ENCODE data around the gene ADGRG3. TPM values are rescaled to one million over a fixed set of nuclear protein-coding genes. Genes with fewer than 3 reads are reported as not detected.

ADGRG3 gene
- total RNA-seq, 2 donors from 2014 or later, result 6.8 to 10.4 TPM

DNA sequence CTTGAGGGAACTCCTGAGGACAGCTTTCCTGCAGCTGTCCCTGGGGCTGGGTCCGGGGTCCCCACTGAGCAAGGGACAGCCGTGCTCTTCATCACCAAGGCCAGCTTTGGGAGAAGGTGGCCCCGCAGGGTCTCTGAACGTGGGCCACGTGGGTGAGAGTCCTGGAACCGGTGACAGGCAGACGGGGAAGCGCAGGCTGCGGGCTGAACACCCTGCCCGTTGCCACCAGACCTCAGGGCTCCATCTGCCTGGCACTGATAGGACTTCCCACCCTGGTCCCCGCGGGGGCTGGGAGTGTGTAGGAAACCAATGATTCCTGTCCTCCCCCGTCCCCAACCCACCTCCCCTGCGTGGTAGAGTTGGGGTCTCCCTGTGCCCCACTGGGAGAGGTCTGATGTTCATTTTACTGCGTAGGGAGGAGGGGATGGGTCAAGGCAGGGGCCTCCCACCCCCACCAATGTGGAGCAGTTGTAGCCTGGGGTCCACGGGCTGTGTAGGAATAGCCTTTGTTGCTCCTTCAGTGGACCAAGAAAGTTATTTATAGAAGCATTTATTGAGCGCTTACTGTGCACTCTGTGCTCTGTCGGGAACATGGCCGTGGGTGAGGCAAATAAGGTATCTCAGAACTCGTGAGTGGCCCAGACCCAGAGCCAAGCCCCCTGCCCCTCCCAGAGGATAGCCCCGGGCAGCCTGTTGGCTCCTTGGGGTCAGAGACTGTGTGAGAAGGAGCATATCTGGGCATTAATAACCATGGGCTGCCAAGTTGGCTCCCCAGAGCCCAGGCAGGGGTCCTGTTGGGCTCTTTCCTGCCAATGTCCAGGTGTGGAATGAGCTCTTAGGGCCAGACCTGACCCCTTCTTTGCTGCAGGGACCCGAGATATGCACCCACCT is 38.3 kb upstream of the ADGRG3 start:
- DNase-seq (ENCODE audit: low spot score), result no peak
- intact Hi-C loops (cut with DNase I), result no loop called here

- intact Hi-C loops (cut with DNase I), result no loop called here
- no peak for DNase-seq (ENCODE audit: low spot score)
These were observed 37.7 kb upstream of the ADGRG3 start for GRCh38 chr16:57630407-57630797.

- DNase-seq (ENCODE audit: low spot score), result no peak
- intact Hi-C loops (cut with DNase I), result no loop called here
These were observed 36.9 kb upstream of the ADGRG3 start for GRCh38 chr16:57630931-57631845.

DNA sequence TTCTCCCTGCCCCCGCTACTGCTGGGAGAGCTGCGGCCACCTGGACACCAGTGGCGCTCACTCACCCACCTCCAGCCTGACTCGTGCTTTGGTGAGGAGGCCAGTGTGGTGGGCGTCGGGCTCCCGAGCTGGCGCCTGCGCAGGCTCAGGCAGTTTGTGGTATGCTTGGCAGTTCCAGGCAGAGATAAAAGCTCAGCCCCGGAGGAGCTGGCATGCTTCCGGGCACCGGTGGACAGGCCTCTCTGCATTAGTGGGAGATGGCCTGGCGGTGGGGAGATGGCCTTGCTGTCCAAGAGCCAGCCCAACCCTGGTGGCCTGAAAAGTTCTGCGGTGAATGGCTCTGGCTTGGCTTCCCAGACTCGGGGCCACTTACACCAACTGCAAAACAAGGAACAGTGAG is 35.5 kb upstream of the ADGRG3 start:
- intact Hi-C loops (cut with DNase I), result no loop called here
- no peak for DNase-seq (ENCODE audit: low spot score)

DNA sequence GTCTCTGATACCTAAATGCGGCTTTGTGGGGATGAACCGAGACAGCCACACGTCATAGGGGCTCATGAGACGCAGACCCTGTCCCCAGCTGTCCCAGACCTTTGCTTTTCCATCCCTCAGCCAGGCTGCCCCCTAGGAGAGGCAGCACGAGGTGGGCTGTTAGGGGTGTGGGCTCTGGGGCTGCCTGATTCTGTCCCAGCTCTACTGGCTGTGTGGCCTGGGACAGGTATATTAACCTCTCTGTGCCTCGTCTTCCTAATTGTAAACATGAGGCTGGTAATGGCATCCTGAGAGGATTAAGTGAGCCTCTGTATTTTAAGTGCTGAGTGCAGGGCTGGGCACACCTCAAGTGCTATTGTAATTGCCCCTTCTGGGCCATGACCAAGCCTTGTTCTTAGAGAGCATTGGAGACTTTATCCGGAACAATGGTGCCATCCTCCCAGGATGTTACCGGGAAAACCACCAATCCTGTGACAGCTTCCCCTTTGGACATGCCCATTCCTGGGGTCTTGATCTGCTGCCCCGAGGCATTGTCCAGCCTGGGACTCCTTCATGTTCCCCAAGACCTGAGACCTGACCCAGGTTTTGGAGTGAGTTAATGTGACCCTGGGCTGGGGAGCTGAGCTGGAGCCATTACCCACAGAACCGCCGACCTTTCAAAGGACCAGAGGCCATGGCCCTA is 34.6 kb upstream of the ADGRG3 start:
- intact Hi-C loops (cut with DNase I), result no loop called here
- no peak for DNase-seq (ENCODE audit: low spot score)

- intact Hi-C loops (cut with DNase I), result no loop called here
- no peak for DNase-seq (ENCODE audit: low spot score)
These were observed 33.9 kb upstream of the ADGRG3 start for GRCh38 chr16:57634171-57634570.

- intact Hi-C loops (cut with DNase I), result no loop called here
- DNase-seq (ENCODE audit: low spot score), result no peak
These were observed 32.6 kb upstream of the ADGRG3 start for GRCh38 chr16:57635266-57636097.

GRCh38 chr16:57636184-57636583 is 31.9 kb upstream of the ADGRG3 start:
- intact Hi-C loops (cut with DNase I), result no loop called here
- no peak for DNase-seq (ENCODE audit: low spot score)

DNA sequence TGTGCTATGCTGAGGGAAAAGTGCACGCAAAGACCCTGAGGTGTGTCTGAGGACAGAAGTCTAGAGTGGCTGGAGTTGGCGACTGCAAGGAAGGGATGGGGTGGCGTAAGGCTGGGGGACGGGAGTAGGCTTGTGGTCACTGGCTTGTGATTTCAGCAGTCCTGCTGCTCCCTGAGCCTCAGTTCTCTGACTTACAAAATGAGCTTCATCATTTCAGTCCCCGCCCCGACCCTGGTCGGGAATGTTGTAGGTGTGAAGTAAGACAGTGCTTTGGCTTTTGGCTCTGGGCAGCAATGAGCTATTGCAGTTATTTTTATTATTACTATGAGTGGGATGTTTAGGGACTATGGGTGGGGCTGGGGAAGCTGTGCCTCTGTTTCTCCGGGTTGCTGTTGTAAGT is 31.1 kb upstream of the ADGRG3 start:
- intact Hi-C loops (cut with DNase I), result no loop called here
- DNase-seq (ENCODE audit: low spot score), result no peak

DNA sequence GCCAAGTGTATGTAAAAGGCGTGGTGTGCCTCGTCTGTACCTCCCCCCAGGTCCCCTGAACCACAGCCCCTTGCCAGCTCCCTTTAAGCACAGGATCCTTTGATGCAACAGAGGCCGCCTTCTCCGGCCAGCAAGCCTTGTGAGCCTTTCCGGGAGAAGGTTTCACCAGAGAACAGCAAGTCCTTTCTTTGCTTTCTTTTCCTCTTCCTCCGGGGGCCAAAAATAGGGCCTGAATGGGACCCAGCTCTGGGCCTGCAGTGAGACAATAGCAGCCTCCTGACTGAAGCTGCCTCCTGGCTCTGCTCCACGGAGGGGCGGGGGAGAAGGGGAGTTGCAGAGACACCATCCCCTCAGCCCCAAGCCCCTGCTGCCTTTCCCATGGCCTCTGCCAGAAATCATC is 30.7 kb upstream of the ADGRG3 start:
- intact Hi-C loops (cut with DNase I), result no loop called here
- DNase-seq (ENCODE audit: low spot score), result no peak

DNA sequence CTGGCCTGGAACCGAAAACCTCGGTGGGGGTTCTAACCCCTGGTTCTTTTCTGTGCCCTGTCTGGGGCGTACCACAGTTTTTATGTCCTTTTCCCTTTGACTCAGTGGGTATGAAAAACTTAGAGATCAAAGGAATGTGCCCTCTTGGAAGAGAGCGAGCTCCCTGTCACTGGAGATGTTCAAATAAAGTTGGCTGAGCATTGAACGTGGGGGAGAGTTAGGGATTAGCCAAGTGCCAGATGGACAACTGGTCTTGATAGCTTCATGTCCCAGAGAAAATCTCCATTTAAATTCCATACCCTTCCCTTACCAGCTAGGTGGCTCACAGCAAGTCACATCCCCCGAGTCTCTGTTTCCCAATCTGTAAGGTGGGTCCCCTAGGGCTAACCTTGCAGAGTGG is 30.1 kb upstream of the ADGRG3 start:
- intact Hi-C loops (cut with DNase I), result no loop called here
- DNase-seq (ENCODE audit: low spot score), result no peak

DNA sequence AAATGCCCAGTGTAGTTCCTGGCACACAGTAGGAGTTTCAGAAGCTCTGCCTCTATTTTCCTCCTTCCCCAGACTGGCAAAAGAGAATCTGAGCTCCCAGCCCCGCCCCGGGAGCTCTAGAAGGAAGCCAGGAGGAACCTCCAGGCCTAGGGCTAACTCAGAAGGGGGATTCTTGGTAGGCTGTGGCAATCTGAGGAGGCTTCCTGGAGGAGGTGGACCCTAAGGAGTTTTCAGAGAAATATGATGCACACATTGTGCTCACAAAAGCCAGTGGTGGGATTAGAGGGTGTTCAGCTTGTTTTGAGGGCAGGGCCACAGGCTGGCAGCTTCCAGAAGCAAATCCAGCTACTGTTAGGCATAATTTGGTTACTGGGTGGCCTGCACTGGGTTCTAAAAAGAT is 29.7 kb upstream of the ADGRG3 start:
- no peak for DNase-seq (ENCODE audit: low spot score)
- intact Hi-C loops (cut with DNase I), result no loop called here

- intact Hi-C loops (cut with DNase I), result no loop called here
- DNase-seq (ENCODE audit: low spot score), result no peak
These were observed 28.8 kb upstream of the ADGRG3 start for GRCh38 chr16:57639172-57639887.

GRCh38 chr16:57640185-57640584 is 27.9 kb upstream of the ADGRG3 start:
- intact Hi-C loops (cut with DNase I), result no loop called here
- no peak for DNase-seq (ENCODE audit: low spot score)

DNA sequence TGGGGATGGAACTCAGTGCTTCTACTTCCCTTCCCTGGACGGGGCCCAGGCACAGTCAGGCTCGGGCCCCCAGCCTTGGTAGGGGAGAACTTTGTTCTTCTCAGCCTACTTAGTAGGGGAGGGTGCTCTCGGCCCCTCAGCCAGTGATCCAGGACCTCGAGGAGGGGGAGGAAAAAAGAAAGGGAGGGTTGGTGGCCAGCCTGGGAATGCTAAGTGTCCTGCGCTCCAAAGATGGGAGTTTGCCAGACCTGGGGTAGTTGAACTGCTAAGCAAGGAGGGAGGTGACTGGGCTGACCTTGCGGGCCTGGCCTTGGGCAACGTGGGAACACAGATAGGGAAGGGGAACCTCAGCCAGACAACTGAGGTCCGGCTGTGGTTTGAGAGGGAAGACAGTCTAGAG is 27.5 kb upstream of the ADGRG3 start:
- intact Hi-C loops (cut with DNase I), result no loop called here
- no peak for DNase-seq (ENCODE audit: low spot score)

GRCh38 chr16:57642160-57643135 is 25.7 kb upstream of the ADGRG3 start:
- intact Hi-C loops (cut with DNase I), result no loop called here
- no peak for DNase-seq (ENCODE audit: low spot score)

- intact Hi-C loops (cut with DNase I), result no loop called here
- DNase-seq (ENCODE audit: low spot score), result no peak
These were observed 24.8 kb upstream of the ADGRG3 start for GRCh38 chr16:57643147-57643874.

Data from posterior vena cava (tissue), 2 donors.